Natural killer cell (primary cell): Measurements from ENCODE around the gene CEBPZ. TPM values are rescaled to one million over a fixed set of nuclear protein-coding genes. Genes with fewer than 3 reads are reported as not detected.

Source experiments
- ATAC-seq, 3 donors: fragments of 150-1000 bp in 2 of 3; fragments of 200-7000 bp in 1 of 3; cut with Tn5 transposase; 1 replicate in 1 of 3; 2 replicates in 2 of 3; pipeline ENCODE4 v1.10.0; 2021; ENCODE audit warnings: mild to moderate bottlenecking in 2 of 3, moderate library complexity in 2 of 3
- DNase-seq, 2 donors: peaks; one replicate each; pipeline versions ENCODE4 v3.0.0 to v3.0.0-alpha.2; 2013 to 2021; ENCODE audit warnings: mixed read lengths in 1 of 2
- H3K27ac ChIP-seq: one replicate; pipeline ENCODE4 v1.5.1; 2013; ENCODE audit warnings: mild to moderate bottlenecking, low read length
- H3K27me3 ChIP-seq: one replicate; pipeline ENCODE4 v1.6.1; 2013; ENCODE audit warnings: low read length; ENCODE audit not compliant: control insufficient read depth, insufficient read depth
- H3K36me3 ChIP-seq: one replicate; pipeline ENCODE4 v1.6.1; 2013; ENCODE audit warnings: low read length; ENCODE audit not compliant: control insufficient read depth, insufficient read depth
- H3K4me1 ChIP-seq: one replicate; pipeline ENCODE4 v1.6.1; 2013; ENCODE audit warnings: low read length; ENCODE audit not compliant: control insufficient read depth, insufficient read depth
- H3K4me3 ChIP-seq: one replicate; pipeline ENCODE4 v1.5.1; 2013; ENCODE audit warnings: low read length
- H3K9me3 ChIP-seq: one replicate; pipeline ENCODE4 v1.6.1; 2013; ENCODE audit warnings: low read length; ENCODE audit not compliant: control insufficient read depth, insufficient read depth
- H3K27ac Mint-ChIP-seq, 2 donors: one replicate each; pipeline ENCODE4 v1.8.0; 2022; ENCODE audit warnings: mild to moderate bottlenecking in 2 of 2, mixed read lengths in 2 of 2, moderate library complexity in 1 of 2
- H3K27me3 Mint-ChIP-seq, 2 donors: one replicate each; pipeline ENCODE4 v1.8.0; 2022; ENCODE audit warnings: low read depth in 2 of 2, mixed read lengths in 2 of 2
- H3K36me3 Mint-ChIP-seq: one replicate; pipeline ENCODE4 v1.8.0; 2022; ENCODE audit warnings: mixed read lengths
- H3K4me1 Mint-ChIP-seq, 2 donors: one replicate each; pipeline ENCODE4 v1.8.0; 2022; ENCODE audit warnings: mixed read lengths in 2 of 2
- H3K4me3 Mint-ChIP-seq: one replicate; pipeline ENCODE4 v1.8.0; 2022; ENCODE audit warnings: mild to moderate bottlenecking, moderate library complexity, mixed read lengths
- H3K9me3 Mint-ChIP-seq, 2 donors: one replicate each; pipeline ENCODE4 v1.8.0; 2022; ENCODE audit warnings: mixed read lengths in 2 of 2
- CTCF ChIP-seq: fragments of 200-600 bp; IDR thresholded peaks from one replicate; pipeline ENCODE4 v1.8.0; 2022; ENCODE audit warnings: antibody characterized with exemption
- WGBS: methylation state at CpG from one replicate; pipeline ENCODE4 v1.1.7; 2013; ENCODE audit warnings: missing lambda C conversion rate; ENCODE audit not compliant: insufficient coverage; 5-methylcytosine and 5-hydroxymethylcytosine counted together
- intact Hi-C: fragments of 100-400 bp; cut with micrococcal nuclease; formaldehyde crosslinking; loops from one replicate; pipeline ENCODE4 v1.14.2; 2022
- total RNA-seq, 4 donors: library from RNA; stranded (reverse); fragments of 120-200 nt in 1 of 4; gene quantifications; one replicate each; pipeline versions ENCODE4 v1.2.3 to v1.2.4, GENCODE V29; 2013 to 2022

CEBPZ gene
- total RNA-seq, 3 donors from 2014 or later (not counting 1 experiment from before 2014, with no cell fraction given), result 51.0 to 58.1 (median 54.5) TPM

- H3K36me3 ChIP-seq, result peaks cover 80% of the 10 kb centered on the region
- H3K9me3 ChIP-seq, result no peaks in the 10 kb centered on the region
- peaks cover 0 to 4% of the 10 kb centered on the region in 2 donors for H3K4me1 Mint-ChIP-seq
- H3K27me3 Mint-ChIP-seq, result no peaks in the 10 kb centered on the region
- H3K4me3 ChIP-seq, result no peak overlapping the region
- H3K27me3 ChIP-seq, result no peaks in the 10 kb centered on the region
- no peak overlapping the region for H3K27ac ChIP-seq
- DNase-seq (no peak), ATAC-seq (no peak)
- no peaks in the 10 kb centered on the region for H3K4me1 ChIP-seq
- intact Hi-C loops, result no loop called here
- TF ChIP-seq CTCF, result no peak
- no peak overlapping the region for H3K4me3 Mint-ChIP-seq
- H3K9me3 Mint-ChIP-seq, result no peaks in the 10 kb centered on the region
- H3K36me3 Mint-ChIP-seq, result peaks cover 44% of the 10 kb centered on the region
- peak overlapping the region in 1 of 2 donors; percentile 34 for H3K27ac Mint-ChIP-seq
Observed at GRCh38 chr2:37246205-37246604, 14.8 kb upstream of the CEBPZ start.

DNA sequence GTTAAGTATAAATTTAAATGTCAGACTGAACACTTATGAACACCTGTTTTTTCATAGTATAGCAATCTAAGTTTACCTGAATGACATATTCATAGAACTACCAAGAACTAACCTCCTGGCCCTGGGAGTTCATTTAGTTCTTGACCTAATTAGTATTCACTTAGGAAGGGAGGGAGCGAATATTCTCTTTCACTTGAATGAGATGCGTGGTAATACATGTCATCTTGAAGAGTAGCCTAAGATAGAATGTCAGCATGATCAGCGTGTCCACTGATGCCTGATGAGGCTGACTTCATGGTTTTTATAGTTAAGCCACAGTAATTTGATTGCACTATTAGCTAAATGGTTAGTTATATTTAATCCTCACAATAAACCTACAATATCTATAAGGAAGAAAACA lies 13.4 kb upstream of the CEBPZ start:
- H3K4me3 ChIP-seq, result no peak overlapping the region
- Mint-ChIP-seq H3K4me3 (no peak overlapping the region), H3K4me1 (peaks cover 0 to 4% of the 10 kb centered on the region in 2 donors), H3K36me3 (peaks cover 41% of the 10 kb centered on the region), H3K27me3 (no peaks in the 10 kb centered on the region), H3K27ac (no peak overlapping the region), H3K9me3 (no peaks in the 10 kb centered on the region)
- no peaks in the 10 kb centered on the region for H3K9me3 ChIP-seq
- H3K4me1 ChIP-seq, result no peaks in the 10 kb centered on the region
- intact Hi-C loops, result no loop called here
- ATAC-seq (no peak), DNase-seq (no peak)
- 96% methylated on average over 3 of the region's 3 CpGs for WGBS
- no peak for TF ChIP-seq CTCF
- peaks cover 70% of the 10 kb centered on the region for H3K36me3 ChIP-seq
- H3K27ac ChIP-seq, result no peak overlapping the region
- no peaks in the 10 kb centered on the region for H3K27me3 ChIP-seq

DNA sequence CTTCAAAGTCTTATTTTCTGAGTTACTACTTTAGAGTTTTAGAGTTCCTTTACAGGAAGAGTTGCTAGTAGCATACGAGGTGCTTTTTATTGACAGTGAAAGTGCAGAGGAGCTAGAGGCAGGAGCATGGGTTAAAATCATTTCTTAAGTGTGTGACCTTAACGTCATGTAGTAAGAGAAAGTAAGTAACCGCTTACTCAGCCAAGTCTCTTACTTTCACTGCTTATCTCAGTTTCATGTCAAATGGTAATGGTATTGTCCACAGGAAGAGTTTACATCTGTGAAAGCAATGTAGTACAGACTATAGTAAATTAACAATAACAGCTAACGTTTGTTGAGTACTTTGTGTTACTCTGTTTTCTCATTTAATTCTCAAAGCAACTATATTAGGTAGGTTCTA lies 12.6 kb upstream of the CEBPZ start:
- Mint-ChIP-seq H3K36me3 (peaks cover 33% of the 10 kb centered on the region), H3K27me3 (no peaks in the 10 kb centered on the region), H3K27ac (peak overlapping the region in 1 of 2 donors; percentile 30), H3K4me3 (no peak overlapping the region), H3K9me3 (no peaks in the 10 kb centered on the region), H3K4me1 (peaks cover 0 to 4% of the 10 kb centered on the region in 2 donors)
- ATAC-seq, result no peak
- no peak for TF ChIP-seq CTCF
- H3K4me3 ChIP-seq, result no peak overlapping the region
- DNase-seq, result no peak
- intact Hi-C loops, result no loop called here
- no peaks in the 10 kb centered on the region for H3K27me3 ChIP-seq
- H3K36me3 ChIP-seq, result peaks cover 70% of the 10 kb centered on the region
- H3K27ac ChIP-seq, result no peak overlapping the region
- no peaks in the 10 kb centered on the region for H3K9me3 ChIP-seq
- 83% methylated on average over 3 of the region's 4 CpGs for WGBS
- H3K4me1 ChIP-seq, result no peaks in the 10 kb centered on the region

DNA sequence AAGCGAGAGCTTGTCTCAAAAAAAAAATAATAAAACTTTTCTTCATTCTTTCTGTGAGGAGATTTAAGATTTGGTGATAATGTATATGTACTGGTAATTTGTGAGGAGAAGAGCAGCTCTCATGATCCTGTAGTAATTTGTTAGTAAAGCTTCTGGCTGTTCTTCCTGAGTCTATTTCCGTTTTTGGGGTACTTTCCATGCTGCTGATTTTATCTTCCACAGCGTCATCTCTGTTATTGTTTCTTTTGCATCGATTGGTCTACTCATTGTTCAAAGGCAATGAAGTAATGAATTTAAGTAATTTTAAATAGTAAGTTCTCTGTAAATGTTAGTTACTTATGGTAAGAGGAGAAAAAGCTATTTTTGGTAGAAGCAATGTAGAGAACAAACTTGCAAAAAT lies 12.0 kb upstream of the CEBPZ start:
- 91% methylated on average over 3 of the region's 4 CpGs for WGBS
- H3K9me3 ChIP-seq, result no peaks in the 10 kb centered on the region
- H3K36me3 ChIP-seq, result peaks cover 68% of the 10 kb centered on the region
- peaks cover 0 to 4% of the 10 kb centered on the region in 2 donors for H3K4me1 Mint-ChIP-seq
- no peaks in the 10 kb centered on the region for H3K27me3 Mint-ChIP-seq
- H3K27me3 ChIP-seq, result no peaks in the 10 kb centered on the region
- ATAC-seq (no peak), DNase-seq (peak in 1 of 2 donors; percentile 47)
- no peaks in the 10 kb centered on the region for H3K4me1 ChIP-seq
- intact Hi-C loops, result no loop called here
- H3K27ac ChIP-seq, result no peak overlapping the region
- H3K9me3 Mint-ChIP-seq, result no peaks in the 10 kb centered on the region
- H3K27ac Mint-ChIP-seq, result peak overlapping the region in 1 of 2 donors; percentile 30
- H3K4me3 Mint-ChIP-seq, result no peak overlapping the region
- H3K36me3 Mint-ChIP-seq, result peaks cover 30% of the 10 kb centered on the region
- TF ChIP-seq CTCF, result no peak
- H3K4me3 ChIP-seq, result no peak overlapping the region
